ENCODE data around the gene PRR29. TPM values are rescaled to one million over a fixed set of nuclear protein-coding genes. Genes with fewer than 3 reads are reported as not detected.

PRR29 gene
- total and polyA plus RNA-seq, 2 donors (not counting 3 experiments of a cell fraction or from before 2014, with no cell fraction given) = 0.39 to 1.2 TPM

GRCh38 chr17:64025732-64026294, 27.7 kb downstream of the PRR29 start:
- Histone ChIP-seq H3K27ac (ENCODE audit: insufficient read depth, low read depth, low read length) (peak overlapping the region; percentile 43), H3K9ac (replicated peaks; ENCODE audit: extremely low read depth, insufficient read depth, low read length) (no peak overlapping the region), H3K36me3 (ENCODE audit: control insufficient read depth in 2 of 2, extremely low read depth in 1 of 2, insufficient read depth in 2 of 2, low read length in 2 of 2) (no peaks in the 10 kb centered on the region), H3K79me2 (ENCODE audit: control insufficient read depth, insufficient read depth, low read length) (peaks cover 1% of the 10 kb centered on the region), H2AFZ (ENCODE audit: low read depth, low read length) (peak overlapping the region; percentile 67), H4K20me1 (replicated peaks; ENCODE audit: control insufficient read depth, extremely low read depth, insufficient read depth, low read length) (no peaks in the 10 kb centered on the region), H3K4me3 (replicated peaks in 1 of 3; ENCODE audit: insufficient read depth in 1 of 3, low read depth in 1 of 3, low read length in 3 of 3) (no peak overlapping the region), H3K9me1 (replicated peaks; ENCODE audit: control insufficient read depth, extremely low read depth, insufficient read depth, low read length) (no peaks in the 10 kb centered on the region), H3K4me2 (ENCODE audit: insufficient read depth, low read length) (peak overlapping the region; percentile 53), H3K27me3 (ENCODE audit: control insufficient read depth in 2 of 2, insufficient read depth in 2 of 2, low read length in 2 of 2) (no peaks in the 10 kb centered on the region), H3K9me3 (replicated peaks; ENCODE audit: control insufficient read depth, insufficient read depth, low read length) (no peaks in the 10 kb centered on the region), H3K4me1 (ENCODE audit: control insufficient read depth, extremely low read depth, insufficient read depth, low read length) (peaks cover 29% of the 10 kb centered on the region)
- no peak for TF ChIP-seq GATA2 (IDR thresholded peaks at IDR 0.05; ENCODE audit: insufficient read depth, insufficient read length, low read depth, low read length)
- TF ChIP-seq FOS (IDR thresholded peaks at IDR 0.05; ENCODE audit: borderline replicate concordance, insufficient read depth, low read length) = no peak
- peak; percentile 24 for TF ChIP-seq POLR2AphosphoS5 (IDR thresholded peaks at IDR 0.05; ENCODE audit: insufficient read depth, low read depth, low read length)
- peak; percentile 98 for TF ChIP-seq CTCF (IDR thresholded peaks at IDR 0.05; ENCODE audit: extremely low read depth in 1 of 2, insufficient read depth in 1 of 2, low read depth in 1 of 2, low read length in 2 of 2)
- TF ChIP-seq JUN (IDR thresholded peaks at IDR 0.05; ENCODE audit: borderline replicate concordance, insufficient read depth, insufficient read length, low read depth) = no peak
- DNase-seq (ENCODE audit: low read depth, low spot score) (peak; percentile 82), FAIRE-seq (peak; percentile 67)
- POLR2A ChIA-PET = interaction anchor here (1.0 to 1.5 kb wide), 3 partner anchors 21 to 25 kb away, joined by 3 to 5 read pairs (median 3); no protein-coding TSS in a partner anchor
- intact Hi-C loops (cut with micrococcal nuclease) = loop anchor here (1.0 kb wide), 3 partner anchors 20 to 107 kb away; partner anchors contain the start of gene PRR29
- dilution Hi-C loops (cut with MboI; ENCODE audit: extremely low pct_ligation_motif_present, low sequenced_read_pairs) = loop anchor here (25.0 kb wide), 1 partner anchor 111 kb away; the partner anchor contains the start of gene ERN1
- CTCF ChIA-PET = interaction anchor here (0.6 to 15.1 kb wide), 40 partner anchors 9 to 265 kb away, joined by 3 to 802 read pairs (median 6); partner anchors contain the start of genes CSHL1, ERN1, GH1 and PRR29
- no TSS peak for BruUV-seq (replicated peaks)
